GM12801 (cell line): ENCODE measurements around the gene PLPP7.

Experiments
- TF ChIP-seq, protein P1 (sequence below): IDR thresholded peaks from one replicate; pipeline ENCODE4 v1.5.1; 2011; ENCODE audit warnings: control low read depth; ENCODE audit not compliant: insufficient read length; ENCODE audit errors: extremely low read depth

Gene PLPP7

DNA sequence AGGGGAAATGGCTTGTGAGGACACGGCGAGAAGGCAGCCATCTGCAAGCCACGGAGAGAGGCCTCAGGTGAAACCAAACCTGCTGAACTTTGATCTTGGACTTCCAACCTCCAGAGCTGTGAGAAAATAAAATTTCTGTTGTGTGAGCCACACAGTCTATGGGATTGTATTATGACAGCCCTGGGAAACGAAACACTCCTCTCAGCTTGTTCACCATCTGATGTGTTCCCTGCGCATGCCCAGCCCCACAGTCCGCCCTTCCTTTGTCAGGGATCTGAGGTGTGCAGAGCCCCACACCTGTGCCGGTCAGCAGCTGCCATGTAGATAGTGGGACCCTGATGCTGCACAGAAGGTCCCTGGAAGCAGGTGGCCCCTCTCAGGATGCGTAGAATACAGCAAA is 34.1 kb downstream of the PLPP7 start:
- TF ChIP-seq, protein P1, sequence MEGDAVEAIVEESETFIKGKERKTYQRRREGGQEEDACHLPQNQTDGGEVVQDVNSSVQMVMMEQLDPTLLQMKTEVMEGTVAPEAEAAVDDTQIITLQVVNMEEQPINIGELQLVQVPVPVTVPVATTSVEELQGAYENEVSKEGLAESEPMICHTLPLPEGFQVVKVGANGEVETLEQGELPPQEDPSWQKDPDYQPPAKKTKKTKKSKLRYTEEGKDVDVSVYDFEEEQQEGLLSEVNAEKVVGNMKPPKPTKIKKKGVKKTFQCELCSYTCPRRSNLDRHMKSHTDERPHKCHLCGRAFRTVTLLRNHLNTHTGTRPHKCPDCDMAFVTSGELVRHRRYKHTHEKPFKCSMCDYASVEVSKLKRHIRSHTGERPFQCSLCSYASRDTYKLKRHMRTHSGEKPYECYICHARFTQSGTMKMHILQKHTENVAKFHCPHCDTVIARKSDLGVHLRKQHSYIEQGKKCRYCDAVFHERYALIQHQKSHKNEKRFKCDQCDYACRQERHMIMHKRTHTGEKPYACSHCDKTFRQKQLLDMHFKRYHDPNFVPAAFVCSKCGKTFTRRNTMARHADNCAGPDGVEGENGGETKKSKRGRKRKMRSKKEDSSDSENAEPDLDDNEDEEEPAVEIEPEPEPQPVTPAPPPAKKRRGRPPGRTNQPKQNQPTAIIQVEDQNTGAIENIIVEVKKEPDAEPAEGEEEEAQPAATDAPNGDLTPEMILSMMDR: no peak

DNA sequence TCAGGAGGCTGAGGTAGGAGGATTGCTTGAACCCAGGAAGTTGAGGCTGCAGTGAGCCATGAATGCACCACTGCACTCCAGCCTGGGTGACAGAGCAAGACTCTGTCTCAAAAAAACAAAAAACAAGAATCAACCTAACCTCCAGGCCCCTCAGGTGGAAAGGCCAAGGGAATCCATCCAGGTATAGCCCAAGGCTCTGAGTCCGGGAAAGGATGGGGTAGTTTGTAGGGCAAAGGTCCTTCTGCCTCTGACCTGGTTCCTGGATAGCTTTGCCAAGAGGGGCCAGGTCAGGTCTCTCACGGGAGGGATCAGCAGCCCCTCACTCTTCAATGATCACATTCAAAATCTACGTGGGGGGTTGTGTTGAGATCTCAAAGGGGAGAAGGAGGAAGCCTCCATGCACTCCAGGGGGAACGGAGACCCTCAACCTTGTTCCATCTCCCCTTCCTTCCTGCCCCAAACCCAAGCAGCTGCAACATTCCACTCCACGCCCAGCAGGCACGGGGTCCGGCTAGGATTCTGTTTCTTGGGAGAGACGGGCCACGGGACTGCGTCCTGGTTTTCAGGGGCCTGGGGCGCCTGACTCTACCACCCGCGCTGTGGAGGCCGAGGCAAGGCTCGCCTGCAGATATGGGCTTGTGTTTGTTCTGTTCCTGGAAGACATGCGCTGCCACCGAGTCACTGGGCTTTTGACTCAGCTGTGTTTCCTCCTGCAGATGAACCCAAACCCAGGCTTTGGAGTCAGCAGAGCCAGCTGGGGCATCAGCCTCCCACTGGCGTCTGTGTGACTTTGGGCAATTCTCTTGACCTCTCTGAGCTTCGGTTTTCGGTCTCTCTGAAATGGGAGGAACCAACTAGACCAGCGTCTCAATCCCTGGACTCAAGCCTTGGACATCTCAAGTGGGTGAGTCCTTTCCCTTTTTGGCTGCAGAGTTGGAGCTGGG is 35.5 kb downstream of the PLPP7 start:
- TF ChIP-seq, protein P1: no peak

- TF ChIP-seq, protein P1: no peak
Observed at GRCh38 chr9:131329241-131329641, 39.7 kb downstream of the PLPP7 start.

DNA sequence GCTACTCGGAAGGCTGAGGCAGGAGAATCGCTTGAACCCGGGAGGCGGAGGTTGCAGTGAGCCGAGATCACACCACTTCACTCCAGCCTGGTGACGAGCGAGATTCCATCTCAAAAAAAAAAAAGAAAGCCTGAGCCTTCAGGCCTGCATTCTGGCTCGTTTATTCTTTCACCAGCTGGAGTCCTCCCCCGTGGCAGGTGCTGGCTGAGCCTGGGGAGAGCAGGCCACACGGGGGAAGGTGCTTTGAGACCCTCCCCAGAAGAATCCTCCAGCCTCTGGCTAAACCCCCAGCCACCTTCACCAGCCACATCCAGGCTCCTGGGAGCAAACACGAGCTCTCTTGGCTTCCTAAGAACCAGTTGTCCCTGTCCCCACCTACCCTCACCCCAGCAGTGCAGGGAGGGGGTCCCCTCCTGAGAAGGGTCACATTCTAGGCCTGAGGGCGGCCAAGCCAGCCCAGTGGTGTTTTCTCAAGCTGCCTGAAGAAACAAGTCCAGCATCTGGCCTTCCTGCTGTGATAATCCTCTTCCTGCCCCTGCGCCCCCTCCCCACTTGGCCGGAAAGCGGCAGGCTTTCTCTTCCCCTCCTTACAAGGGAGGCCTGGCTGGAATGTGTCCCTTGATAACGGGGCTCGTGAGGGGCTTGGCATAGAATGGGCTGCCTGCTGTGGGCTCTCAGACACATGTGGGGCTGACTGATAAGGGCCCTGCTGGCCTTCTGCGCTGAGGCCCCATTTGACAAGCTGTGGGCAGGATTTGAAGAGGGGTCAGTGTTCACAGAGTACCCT is 41.5 kb downstream of the PLPP7 start:
- TF ChIP-seq, protein P1: no peak

DNA sequence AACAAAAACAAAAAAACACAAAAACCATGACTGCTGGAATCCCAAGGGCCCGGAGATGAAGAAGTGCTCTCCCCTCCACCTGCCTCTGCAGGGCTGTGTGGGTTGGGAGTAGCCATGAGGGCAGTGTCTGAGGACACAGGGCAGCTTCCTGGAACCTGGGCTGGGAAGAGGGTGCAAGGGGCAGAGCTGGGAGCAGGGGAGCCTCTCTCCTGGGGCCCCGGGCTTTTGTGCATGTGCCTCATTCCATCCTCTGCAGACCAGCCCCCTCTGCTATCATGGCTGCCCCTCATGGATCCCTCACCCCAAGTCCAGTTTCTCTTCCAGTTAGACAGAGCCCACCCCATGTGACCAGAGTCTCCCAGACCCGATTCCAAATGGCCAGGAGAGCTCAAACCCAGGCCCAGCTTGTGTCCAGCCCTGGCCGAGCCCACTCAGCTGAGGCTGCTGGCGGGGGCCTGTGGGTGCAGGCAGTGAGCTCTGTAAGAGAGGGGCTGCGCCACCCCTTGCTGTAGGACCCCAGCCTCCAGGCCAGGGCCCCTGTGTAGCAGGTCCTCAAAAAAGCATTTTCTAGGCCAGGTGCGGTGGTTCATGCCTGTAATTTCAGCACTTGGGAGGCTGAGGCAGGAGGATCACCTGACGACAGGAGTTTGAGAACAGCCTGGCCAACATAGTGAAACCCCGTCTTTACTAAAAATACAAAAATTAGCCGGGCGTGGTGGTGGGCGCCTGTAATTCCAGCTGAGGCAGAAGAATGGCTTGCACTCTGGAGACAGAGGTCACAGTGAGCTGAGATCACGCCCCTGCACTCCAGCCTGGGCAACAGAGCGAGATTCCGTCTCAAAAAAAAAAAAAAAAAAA is 44.5 kb downstream of the PLPP7 start:
- TF ChIP-seq, protein P1: no peak

- TF ChIP-seq, protein P1: no peak
Observed at GRCh38 chr9:131334629-131335367, 45.3 kb downstream of the PLPP7 start.
